GM12892 (cell line): ENCODE results near the gene GNGT2.
A peak's percentile ranks its signal among the peaks of the same experiment; 100 is the strongest.

ENCODE experiments used
- DNase-seq: peaks from one replicate; pipeline ENCODE4 v3.0.0; 2011; ENCODE audit not compliant: insufficient read length
- FAIRE-seq: peaks from 2 replicates; lab custom pipeline; 2011; peaks lifted over from hg19 to GRCh38; lab: Jason Lieb, UNC
- POLR2A ChIP-seq: IDR thresholded peaks from 2 replicates; pipeline ENCODE4 v1.6.1; 2011; ENCODE audit warnings: low read depth, low read length, control low read depth
- POLR2AphosphoS5 ChIP-seq: IDR thresholded peaks from 2 replicates; pipeline ENCODE4 v1.6.1; 2011; ENCODE audit warnings: low read depth, low read length, control low read depth
- TAF1 ChIP-seq: IDR thresholded peaks from 2 replicates; pipeline ENCODE4 v1.6.1; 2011; ENCODE audit warnings: low read depth, mild to moderate bottlenecking, control low read depth, low read length, borderline replicate concordance

Gene GNGT2

GRCh38 chr17:49217651-49218413, 7.5 kb upstream of the GNGT2 start:
- TF ChIP-seq POLR2A (no peak), TAF1 (no peak), POLR2AphosphoS5 (peak; percentile 40; the same call in 1 of the 2 replicates)
- peak; percentile 77 for DNase-seq
- FAIRE-seq: peak; percentile 98

GRCh38 chr17:49216953-49217650, 6.7 kb upstream of the GNGT2 start:
- TF ChIP-seq POLR2AphosphoS5: no peak; the same call in 1 of the 2 replicates
- no peak for TF ChIP-seq TAF1
- TF ChIP-seq POLR2A: no peak
- DNase-seq (no peak), FAIRE-seq (no peak)

GRCh38 chr17:49216482-49216881, 6.1 kb upstream of the GNGT2 start:
- TF ChIP-seq POLR2A (no peak), POLR2AphosphoS5 (no peak), TAF1 (no peak)
- FAIRE-seq (no peak), DNase-seq (no peak)

GRCh38 chr17:49214676-49215360, 4.4 kb upstream of the GNGT2 start:
- TF ChIP-seq TAF1: no peak
- DNase-seq (no peak), FAIRE-seq (peak; percentile 81)

- no peak for DNase-seq
- FAIRE-seq: no peak
- TF ChIP-seq POLR2AphosphoS5 (no peak), TAF1 (no peak), POLR2A (no peak)
Measured at GRCh38 chr17:49213847-49214246, 3.5 kb upstream of the GNGT2 start.

GRCh38 chr17:49213399-49213798, 3.0 kb upstream of the GNGT2 start:
- FAIRE-seq (peak; percentile 95), DNase-seq (no peak)
- no peak for TF ChIP-seq POLR2AphosphoS5
- TF ChIP-seq TAF1: no peak
- no peak for TF ChIP-seq POLR2A

- FAIRE-seq: no peak
- DNase-seq: no peak
- TF ChIP-seq POLR2AphosphoS5: no peak
- TF ChIP-seq TAF1: no peak
- no peak for TF ChIP-seq POLR2A
Measured at GRCh38 chr17:49209061-49209571, 1.3 kb downstream of the GNGT2 start.

GRCh38 chr17:49204516-49204915, 5.9 kb downstream of the GNGT2 start:
- TF ChIP-seq POLR2AphosphoS5 (no peak), TAF1 (no peak), POLR2A (no peak)
- no peak for DNase-seq
- no peak for FAIRE-seq

GRCh38 chr17:49203796-49204195, 6.6 kb downstream of the GNGT2 start:
- TF ChIP-seq POLR2A: no peak
- TF ChIP-seq POLR2AphosphoS5: no peak
- TF ChIP-seq TAF1: no peak
- DNase-seq (no peak), FAIRE-seq (no peak)

- no peak for TF ChIP-seq POLR2AphosphoS5
- no peak for TF ChIP-seq POLR2A
- TF ChIP-seq TAF1: no peak
- no peak for DNase-seq
- FAIRE-seq: no peak
Measured at GRCh38 chr17:49201481-49201927, 8.9 kb downstream of the GNGT2 start.

- FAIRE-seq: no peak
Measured at GRCh38 chr17:49200423-49201083, 9.8 kb downstream of the GNGT2 start.

More at GRCh38 chr17:49200423-49201083, 9.8 kb downstream of the GNGT2 start:
- no peak for DNase-seq
- TF ChIP-seq POLR2A: no peak
- no peak for TF ChIP-seq TAF1
- no peak for TF ChIP-seq POLR2AphosphoS5
